ENCODE measurements around the gene DACH1. TPM values are rescaled to one million over a fixed set of nuclear protein-coding genes. Genes with fewer than 3 reads are reported as not detected.

DACH1 gene
- total and polyA plus RNA-seq, 4 donors, result 9.9 to 30.3 (median 21.1) TPM

GRCh38 chr13:71516521-71516920 is 350.5 kb downstream of the DACH1 start:
- no peak overlapping the region for H3K27ac ChIP-seq (ENCODE audit: low read depth, low read length)
- H3K4me3 ChIP-seq (ENCODE audit: low read depth, low read length), result no peak overlapping the region
- H3K27me3 ChIP-seq (ENCODE audit: control insufficient read depth, insufficient read depth, low read length), result no peaks in the 10 kb centered on the region
- H3K36me3 ChIP-seq (ENCODE audit: control insufficient read depth, insufficient read depth, low read length), result no peaks in the 10 kb centered on the region
- WGBS (ENCODE audit: insufficient coverage), result no CpG with 5 or more reads among the region's 3 CpGs
- H3K9me3 ChIP-seq (ENCODE audit: control insufficient read depth, insufficient read depth, low read length), result no peaks in the 10 kb centered on the region
- H3K4me1 ChIP-seq (ENCODE audit: control insufficient read depth, insufficient read depth, low read length), result no peaks in the 10 kb centered on the region
- DNase-seq (ENCODE audit: low read depth in 4 of 6, low spot score in 6 of 6), result peak in 2 of 6 donors; percentile 59 to 74

- H3K36me3 ChIP-seq (ENCODE audit: control insufficient read depth, insufficient read depth, low read length), result no peaks in the 10 kb centered on the region
- no peak overlapping the region for H3K27ac ChIP-seq (ENCODE audit: low read depth, low read length)
- no peaks in the 10 kb centered on the region for H3K4me1 ChIP-seq (ENCODE audit: control insufficient read depth, insufficient read depth, low read length)
- no peak for DNase-seq (ENCODE audit: low read depth in 4 of 6, low spot score in 6 of 6)
- no peaks in the 10 kb centered on the region for H3K9me3 ChIP-seq (ENCODE audit: control insufficient read depth, insufficient read depth, low read length)
- no peaks in the 10 kb centered on the region for H3K27me3 ChIP-seq (ENCODE audit: control insufficient read depth, insufficient read depth, low read length)
- H3K4me3 ChIP-seq (ENCODE audit: low read depth, low read length), result no peak overlapping the region
- WGBS (ENCODE audit: insufficient coverage), result 14% methylated on average over 1 of the region's 4 CpGs
Observed at GRCh38 chr13:71515744-71516038, 351.3 kb downstream of the DACH1 start.

GRCh38 chr13:71514900-71515743 is 351.9 kb downstream of the DACH1 start:
- H3K27ac ChIP-seq (ENCODE audit: low read depth, low read length), result no peak overlapping the region
- no CpG with 5 or more reads among the region's 3 CpGs for WGBS (ENCODE audit: insufficient coverage)
- no peaks in the 10 kb centered on the region for H3K4me1 ChIP-seq (ENCODE audit: control insufficient read depth, insufficient read depth, low read length)
- H3K9me3 ChIP-seq (ENCODE audit: control insufficient read depth, insufficient read depth, low read length), result no peaks in the 10 kb centered on the region
- no peaks in the 10 kb centered on the region for H3K27me3 ChIP-seq (ENCODE audit: control insufficient read depth, insufficient read depth, low read length)
- no peak for DNase-seq (ENCODE audit: low read depth in 4 of 6, low spot score in 6 of 6)
- H3K36me3 ChIP-seq (ENCODE audit: control insufficient read depth, insufficient read depth, low read length), result no peaks in the 10 kb centered on the region
- no peak overlapping the region for H3K4me3 ChIP-seq (ENCODE audit: low read depth, low read length)

- DNase-seq (ENCODE audit: low read depth in 4 of 6, low spot score in 6 of 6), result no peak
- no peaks in the 10 kb centered on the region for H3K4me1 ChIP-seq (ENCODE audit: control insufficient read depth, insufficient read depth, low read length)
Observed at GRCh38 chr13:71513411-71514033, 353.5 kb downstream of the DACH1 start.

GRCh38 chr13:71503781-71504180 is 363.2 kb downstream of the DACH1 start:
- Histone ChIP-seq H3K36me3 (ENCODE audit: control insufficient read depth, insufficient read depth, low read length) (no peaks in the 10 kb centered on the region), H3K27me3 (ENCODE audit: control insufficient read depth, insufficient read depth, low read length) (no peaks in the 10 kb centered on the region), H3K27ac (ENCODE audit: low read depth, low read length) (no peak overlapping the region), H3K9me3 (ENCODE audit: control insufficient read depth, insufficient read depth, low read length) (no peaks in the 10 kb centered on the region), H3K4me3 (ENCODE audit: low read depth, low read length) (no peak overlapping the region), H3K4me1 (ENCODE audit: control insufficient read depth, insufficient read depth, low read length) (no peaks in the 10 kb centered on the region)
- no peak for DNase-seq (ENCODE audit: low read depth in 4 of 6, low spot score in 6 of 6)
- no CpG with 5 or more reads among the region's 3 CpGs for WGBS (ENCODE audit: insufficient coverage)

More at GRCh38 chr13:71513411-71514033, 353.5 kb downstream of the DACH1 start:
- Histone ChIP-seq H3K27me3 (ENCODE audit: control insufficient read depth, insufficient read depth, low read length) (no peaks in the 10 kb centered on the region), H3K4me3 (ENCODE audit: low read depth, low read length) (no peak overlapping the region), H3K9me3 (ENCODE audit: control insufficient read depth, insufficient read depth, low read length) (no peaks in the 10 kb centered on the region), H3K36me3 (ENCODE audit: control insufficient read depth, insufficient read depth, low read length) (no peaks in the 10 kb centered on the region), H3K27ac (ENCODE audit: low read depth, low read length) (no peak overlapping the region)

- no peaks in the 10 kb centered on the region for H3K27me3 ChIP-seq (ENCODE audit: control insufficient read depth, insufficient read depth, low read length)
- H3K4me3 ChIP-seq (ENCODE audit: low read depth, low read length), result no peak overlapping the region
- DNase-seq (ENCODE audit: low read depth in 4 of 6, low spot score in 6 of 6), result no peak
- H3K9me3 ChIP-seq (ENCODE audit: control insufficient read depth, insufficient read depth, low read length), result no peaks in the 10 kb centered on the region
- no CpG with 5 or more reads among the region's 4 CpGs for WGBS (ENCODE audit: insufficient coverage)
- H3K4me1 ChIP-seq (ENCODE audit: control insufficient read depth, insufficient read depth, low read length), result no peaks in the 10 kb centered on the region
- no peaks in the 10 kb centered on the region for H3K36me3 ChIP-seq (ENCODE audit: control insufficient read depth, insufficient read depth, low read length)
- no peak overlapping the region for H3K27ac ChIP-seq (ENCODE audit: low read depth, low read length)
Observed at GRCh38 chr13:71499944-71500514, 367.0 kb downstream of the DACH1 start.

GRCh38 chr13:71499235-71499634 is 367.8 kb downstream of the DACH1 start:
- H3K9me3 ChIP-seq (ENCODE audit: control insufficient read depth, insufficient read depth, low read length), result no peaks in the 10 kb centered on the region
- WGBS (ENCODE audit: insufficient coverage), result no CpG with 5 or more reads among the region's 2 CpGs
- H3K4me1 ChIP-seq (ENCODE audit: control insufficient read depth, insufficient read depth, low read length), result no peaks in the 10 kb centered on the region
- H3K27me3 ChIP-seq (ENCODE audit: control insufficient read depth, insufficient read depth, low read length), result no peaks in the 10 kb centered on the region
- no peak for DNase-seq (ENCODE audit: low read depth in 4 of 6, low spot score in 6 of 6)
- no peak overlapping the region for H3K27ac ChIP-seq (ENCODE audit: low read depth, low read length)
- no peaks in the 10 kb centered on the region for H3K36me3 ChIP-seq (ENCODE audit: control insufficient read depth, insufficient read depth, low read length)
- H3K4me3 ChIP-seq (ENCODE audit: low read depth, low read length), result no peak overlapping the region

- H3K27me3 ChIP-seq (ENCODE audit: control insufficient read depth, insufficient read depth, low read length), result no peaks in the 10 kb centered on the region
Observed at GRCh38 chr13:71493189-71493588, 373.8 kb downstream of the DACH1 start.

GRCh38 chr13:71492346-71492871 is 374.6 kb downstream of the DACH1 start:
- H3K4me3 ChIP-seq (ENCODE audit: low read depth, low read length), result no peak overlapping the region
- H3K9me3 ChIP-seq (ENCODE audit: control insufficient read depth, insufficient read depth, low read length), result no peaks in the 10 kb centered on the region
- H3K36me3 ChIP-seq (ENCODE audit: control insufficient read depth, insufficient read depth, low read length), result no peaks in the 10 kb centered on the region
- no peaks in the 10 kb centered on the region for H3K4me1 ChIP-seq (ENCODE audit: control insufficient read depth, insufficient read depth, low read length)
- no peaks in the 10 kb centered on the region for H3K27me3 ChIP-seq (ENCODE audit: control insufficient read depth, insufficient read depth, low read length)
- no peak overlapping the region for H3K27ac ChIP-seq (ENCODE audit: low read depth, low read length)
- DNase-seq (ENCODE audit: low read depth in 4 of 6, low spot score in 6 of 6), result no peak

More at GRCh38 chr13:71493189-71493588, 373.8 kb downstream of the DACH1 start:
- no peaks in the 10 kb centered on the region for H3K9me3 ChIP-seq (ENCODE audit: control insufficient read depth, insufficient read depth, low read length)
- H3K27ac ChIP-seq (ENCODE audit: low read depth, low read length), result no peak overlapping the region
- 80% methylated on average over 1 of the region's 2 CpGs for WGBS (ENCODE audit: insufficient coverage)
- H3K36me3 ChIP-seq (ENCODE audit: control insufficient read depth, insufficient read depth, low read length), result no peaks in the 10 kb centered on the region
- H3K4me3 ChIP-seq (ENCODE audit: low read depth, low read length), result no peak overlapping the region
- H3K4me1 ChIP-seq (ENCODE audit: control insufficient read depth, insufficient read depth, low read length), result no peaks in the 10 kb centered on the region
- DNase-seq (ENCODE audit: low read depth in 4 of 6, low spot score in 6 of 6), result no peak
